HepG2 (cell line): ENCODE results near the gene ATP6V0E1. TPM values are rescaled to one million over a fixed set of nuclear protein-coding genes. Genes with fewer than 3 reads are reported as not detected.

Experiments
- ARID2 ChIP-seq: sonication (generic); formaldehyde crosslinking; IDR thresholded peaks from 2 replicates; pipeline ENCODE4 v1.8.1; 2022; ENCODE audit warnings: mild to moderate bottlenecking, missing genetic modification reagents, borderline replicate concordance
- CCDC6 ChIP-seq: sonication (generic); formaldehyde crosslinking; IDR thresholded peaks from 2 replicates; pipeline ENCODE4 v1.8.1; 2022; ENCODE audit warnings: mild to moderate bottlenecking, missing genetic modification reagents, moderate library complexity
- CEBPB ChIP-seq: IDR thresholded peaks from 2 replicates; pipeline ENCODE4 v1.6.1; 2011; ENCODE audit warnings: low read depth, low read length, improper control_type of control experiment, borderline replicate concordance
- CEBPZ ChIP-seq: IDR thresholded peaks from 2 replicates; pipeline ENCODE4 v1.6.1; 2012; ENCODE audit warnings: low read length, improper control_type of control experiment
- JUNB ChIP-seq: sonication (generic); formaldehyde crosslinking; IDR thresholded peaks from 2 replicates; pipeline ENCODE4 v1.8.0; 2022; ENCODE audit warnings: missing genetic modification reagents, mild to moderate bottlenecking, borderline replicate concordance
- KAT2B ChIP-seq: fragments of 150-350 bp; IDR thresholded peaks from 2 replicates; pipeline ENCODE4 v1.6.1; 2014; ENCODE audit warnings: low read depth, low read length, borderline replicate concordance
- KLF15 ChIP-seq: sonication (generic); formaldehyde crosslinking; IDR thresholded peaks from 2 replicates; pipeline ENCODE4 v1.8.1; 2023; ENCODE audit warnings: borderline replicate concordance, mild to moderate bottlenecking, inconsistent platforms, missing genetic modification reagents, mixed read lengths
- KLF6 ChIP-seq: IDR thresholded peaks from 2 replicates; pipeline ENCODE4 v1.8.0; 2016; ENCODE audit warnings: missing biosample characterization, missing genetic modification reagents
- LBX2 ChIP-seq: sonication (generic); formaldehyde crosslinking; IDR thresholded peaks from 2 replicates; pipeline ENCODE4 v1.5.0; 2020; ENCODE audit warnings: missing genetic modification reagents, mild to moderate bottlenecking, borderline replicate concordance
- MED8 ChIP-seq: sonication (generic); formaldehyde crosslinking; IDR thresholded peaks from 2 replicates; pipeline ENCODE4 v1.8.1; 2023; ENCODE audit warnings: mild to moderate bottlenecking, missing genetic modification reagents; ENCODE audit not compliant: insufficient replicate concordance
- MYPOP ChIP-seq: sonication (generic); formaldehyde crosslinking; IDR thresholded peaks from 2 replicates; pipeline ENCODE4 v1.8.1; 2023; ENCODE audit warnings: mild to moderate bottlenecking, moderate library complexity, missing genetic modification reagents
- NAIF1 ChIP-seq: sonication (generic); formaldehyde crosslinking; IDR thresholded peaks from 2 replicates; pipeline ENCODE4 v1.5.0; 2020; ENCODE audit warnings: mild to moderate bottlenecking, missing genetic modification reagents, borderline replicate concordance
- PRDM15 ChIP-seq: sonication (generic); formaldehyde crosslinking; IDR thresholded peaks from 2 replicates; pipeline ENCODE4 v1.4.0; 2020; ENCODE audit warnings: missing genetic modification reagents
- SP140L ChIP-seq: sonication (generic); formaldehyde crosslinking; IDR thresholded peaks from 2 replicates; pipeline ENCODE4 v1.4.0; 2020; ENCODE audit warnings: missing genetic modification reagents, borderline replicate concordance
- ZNF263 ChIP-seq: sonication (generic); formaldehyde crosslinking; IDR thresholded peaks from 2 replicates; pipeline ENCODE4 v1.4.0; 2020; ENCODE audit warnings: missing genetic modification reagents
- ZNF274 ChIP-seq: sonication (generic); formaldehyde crosslinking; IDR thresholded peaks from 2 replicates; pipeline ENCODE4 v1.5.1; 2020; ENCODE audit warnings: mild to moderate bottlenecking, missing genetic modification reagents
- ZNF367 ChIP-seq: sonication (generic); formaldehyde crosslinking; IDR thresholded peaks from 2 replicates; pipeline ENCODE4 v1.4.0; 2020; ENCODE audit warnings: missing genetic modification reagents, borderline replicate concordance
- ZNF431 ChIP-seq: sonication (generic); formaldehyde crosslinking; IDR thresholded peaks from 2 replicates; pipeline ENCODE4 v1.9.0; 2022; ENCODE audit warnings: missing genetic modification reagents, low read depth, mild to moderate bottlenecking, borderline replicate concordance
- ZNF747 ChIP-seq: sonication (generic); formaldehyde crosslinking; IDR thresholded peaks from 2 replicates; pipeline ENCODE4 v1.8.1; 2023; ENCODE audit warnings: missing genetic modification reagents, mild to moderate bottlenecking, borderline replicate concordance
- ZSCAN29 ChIP-seq: sonication (generic); formaldehyde crosslinking; conservative IDR thresholded peaks from 2 replicates; pipeline ENCODE4 v1.4.0; 2020; ENCODE audit warnings: mild to moderate bottlenecking, missing genetic modification reagents
- polyA plus RNA-seq, 8 experiments: library from polyadenylated mRNA; depleted of rRNA in 3 of 8; stranded (reverse) in 7 of 8; unstranded in 1 of 8; fragments of >200 nt; fragmentation: Illumina TruSeq in 4 of 8; extraction: Trizol in 4 of 8; gene quantifications; 2 replicates each; pipeline versions ENCODE4 v1.2.1 to v1.2.3, GENCODE V29; 2011 to 2016; ENCODE audit warnings: low read depth in 4 of 8, missing spikeins in 1 of 8, mixed read lengths in 1 of 8; ENCODE audit not compliant: insufficient read depth in 1 of 8
- total RNA-seq, 5 experiments: library from RNA; depleted of rRNA; stranded (reverse); fragments of >200 nt; fragmentation: Illumina TruSeq; extraction: Trizol; gene quantifications; 2 replicates each; pipeline ENCODE4 v1.2.3, GENCODE V29; 2016; ENCODE audit warnings: low read depth in 1 of 5

The ATP6V0E1 gene
- total and polyA plus RNA-seq, 2 of the 13 experiments (the other 11 are each of a cell fraction or from before 2014, with no cell fraction given) = 143 to 215 TPM

- TF ChIP-seq CEBPZ = no peak
- no peak for TF ChIP-seq ZNF274 (CRISPR knock-in tag)
- no peak for TF ChIP-seq KAT2B
- no peak for TF ChIP-seq ARID2 (CRISPR knock-in tag)
- peak; percentile 46; the same call in 1 of the 2 replicates for TF ChIP-seq KLF15 (CRISPR knock-in tag)
- no peak for TF ChIP-seq LBX2
- no peak for TF ChIP-seq ZSCAN29
- peak; percentile 13; the same call in 1 of the 2 replicates for TF ChIP-seq MYPOP (CRISPR knock-in tag)
- TF ChIP-seq ZNF263 = no peak
- 0 out of 2 replicates have a peak, but pooled peaks have one; percentile 25 for TF ChIP-seq ZNF431 (CRISPR knock-in tag)
- 0 out of 2 replicates have a peak, but pooled peaks have one; percentile 67 for TF ChIP-seq KLF6 (CRISPR knock-in tag)
- no peak for TF ChIP-seq NAIF1 (CRISPR knock-in tag)
- TF ChIP-seq ZNF367 (CRISPR knock-in tag) = no peak
- no peak for TF ChIP-seq CEBPB
- peak; percentile 46 for TF ChIP-seq MED8 (CRISPR knock-in tag)
- TF ChIP-seq ZNF747 (CRISPR knock-in tag) = peak; percentile 37; the same call in 1 of the 2 replicates
- TF ChIP-seq JUNB (CRISPR knock-in tag) = no peak
- no peak; the same call in 1 of the 2 replicates for TF ChIP-seq CCDC6 (CRISPR knock-in tag)
- TF ChIP-seq SP140L (CRISPR knock-in tag) = no peak
- no peak for TF ChIP-seq PRDM15
Observed at GRCh38 chr5:173055983-173056782, 72.6 kb downstream of the ATP6V0E1 start, which contains the start of gene CREBRF (continued).
